HEK293 (cell line): Measurements from ENCODE around the gene PHLDB3.

Experiments used
- CTCF ChIA-PET: fragments of 350-600 bp; formaldehyde crosslinking; extraction: SDS; loops from one replicate; lab custom pipeline; 2021; ENCODE audit warnings: antibody characterized with exemption; lab: Yijun Ruan, JAX
- POLR2A ChIA-PET: fragments of 300-600 bp; formaldehyde crosslinking; extraction: SDS; loops from one replicate; lab custom pipeline; 2020; ENCODE audit warnings: antibody characterized with exemption, inconsistent platforms; lab: Yijun Ruan, JAX
- H3K27ac ChIP-seq: fragments of 200-500 bp; sonication (Bioruptor generic); 2 replicates; pipeline ENCODE4 v1.5.1; 2014; ENCODE audit warnings: low read depth, low read length, control low read depth, inconsistent platforms; ENCODE audit errors: extremely low read depth
- H3K36me3 ChIP-seq, 2 experiments: fragments of 200-500 bp in 1 of 2; sonication (Bioruptor generic) in 1 of 2; 1 replicate in 1 of 2; 2 replicates in 1 of 2; pipeline ENCODE4 v1.5.1; 2014 to 2017; ENCODE audit warnings: inconsistent platforms in 2 of 2, low read length in 2 of 2; ENCODE audit not compliant: control insufficient read depth in 2 of 2, insufficient read depth in 1 of 2
- H3K4me1 ChIP-seq: fragments of 200-500 bp; sonication (Bioruptor generic); 2 replicates; pipeline ENCODE4 v1.5.1; 2014; ENCODE audit warnings: mild to moderate bottlenecking, low read length, inconsistent platforms; ENCODE audit not compliant: control insufficient read depth, insufficient read depth
- H3K4me3 ChIP-seq: 2 replicates; pipeline ENCODE4 v1.5.1; 2011; ENCODE audit warnings: low read depth, mild to moderate bottlenecking, control low read depth, low read length, moderate library complexity
- H3K9me3 ChIP-seq: fragments of 200-500 bp; sonication (Bioruptor generic); 2 replicates; pipeline ENCODE4 v1.5.1; 2014; ENCODE audit warnings: low read depth, low read length, inconsistent platforms; ENCODE audit not compliant: control insufficient read depth, insufficient read depth
- HIC1 ChIP-seq: fragments of 450-650 bp; formaldehyde crosslinking; IDR thresholded peaks from 2 replicates; pipeline ENCODE4 v1.5.1; 2016; ENCODE audit warnings: missing biosample characterization, missing genetic modification characterization
- KLF9 ChIP-seq: fragments of 450-650 bp; formaldehyde crosslinking; IDR thresholded peaks from 2 replicates; pipeline ENCODE4 v1.5.1; 2016; ENCODE audit warnings: missing biosample characterization, missing genetic modification characterization, low read depth
- PRDM1 ChIP-seq: fragments of 450-650 bp; formaldehyde crosslinking; IDR thresholded peaks from 2 replicates; pipeline ENCODE4; 2016; ENCODE audit warnings: missing biosample characterization, missing genetic modification characterization
- REPIN1 ChIP-seq: fragments of 450-650 bp; formaldehyde crosslinking; IDR thresholded peaks from 2 replicates; pipeline ENCODE4 v1.5.1; 2017; ENCODE audit warnings: missing biosample characterization, missing genetic modification characterization, low read depth
- REST ChIP-seq: fragments of 450-650 bp; formaldehyde crosslinking; IDR thresholded peaks from 2 replicates; pipeline ENCODE4 v1.5.1; 2016; ENCODE audit warnings: missing biosample characterization, missing genetic modification characterization
- SP3 ChIP-seq: fragments of 450-650 bp; formaldehyde crosslinking; IDR thresholded peaks from 2 replicates; pipeline ENCODE4 v1.5.1; 2016; ENCODE audit warnings: missing biosample characterization, missing genetic modification characterization
- ZBTB1 ChIP-seq: fragments of 450-650 bp; formaldehyde crosslinking; IDR thresholded peaks from 2 replicates; pipeline ENCODE4 v1.5.1; 2016; ENCODE audit warnings: missing biosample characterization, missing genetic modification characterization
- ZBTB17 ChIP-seq: fragments of 450-650 bp; formaldehyde crosslinking; IDR thresholded peaks from 2 replicates; pipeline ENCODE4 v1.5.1; 2016; ENCODE audit warnings: missing biosample characterization, missing genetic modification characterization
- ZNF362 ChIP-seq: fragments of 450-650 bp; formaldehyde crosslinking; IDR thresholded peaks from 2 replicates; pipeline ENCODE4 v1.5.1; 2016; ENCODE audit warnings: missing biosample characterization, missing genetic modification characterization
- ZNF423 ChIP-seq: fragments of 450-650 bp; formaldehyde crosslinking; IDR thresholded peaks from 2 replicates; pipeline ENCODE4 v1.5.1; 2016; ENCODE audit warnings: missing biosample characterization, missing genetic modification characterization
- ZNF473 ChIP-seq: fragments of 450-650 bp; formaldehyde crosslinking; IDR thresholded peaks from 2 replicates; pipeline ENCODE4 v1.5.1; 2017; ENCODE audit warnings: missing biosample characterization, missing genetic modification characterization
- ZNF513 ChIP-seq: fragments of 450-650 bp; IDR thresholded peaks from 2 replicates; pipeline ENCODE4 v1.5.1; 2018; ENCODE audit warnings: missing biosample characterization, missing genetic modification characterization
- ZNF555 ChIP-seq: fragments of 450-650 bp; formaldehyde crosslinking; conservative IDR thresholded peaks from 2 replicates; pipeline ENCODE4 v1.5.1; 2017; ENCODE audit warnings: missing biosample characterization, mild to moderate bottlenecking, missing genetic modification characterization, inconsistent platforms
- ZNF610 ChIP-seq: fragments of 450-650 bp; formaldehyde crosslinking; IDR thresholded peaks from 2 replicates; pipeline ENCODE4 v1.5.1; 2016; ENCODE audit warnings: missing biosample characterization, missing genetic modification characterization, borderline replicate concordance
- ZNF670 ChIP-seq: fragments of 450-650 bp; formaldehyde crosslinking; IDR thresholded peaks from 2 replicates; pipeline ENCODE4 v1.5.1; 2016; ENCODE audit warnings: missing biosample characterization, missing genetic modification characterization, low read depth
- ZNF768 ChIP-seq: fragments of 450-650 bp; formaldehyde crosslinking; IDR thresholded peaks from 2 replicates; pipeline ENCODE4 v1.5.1; 2018; ENCODE audit warnings: missing biosample characterization, mild to moderate bottlenecking, missing genetic modification characterization
- ZNF843 ChIP-seq: fragments of 450-650 bp; formaldehyde crosslinking; IDR thresholded peaks from 2 replicates; pipeline ENCODE4 v1.5.1; 2016; ENCODE audit warnings: missing biosample characterization, missing genetic modification characterization

The PHLDB3 gene

GRCh38 chr19:43479226-43479625 is 25.3 kb downstream of the PHLDB3 start:
- TF ChIP-seq ZNF670 (no peak), HIC1 (no peak)
- H3K36me3 ChIP-seq, result peaks cover 0 to 11% of the 10 kb centered on the region in 2 experiments; a peak in 1 of 3 replicates
- CTCF ChIA-PET, result interaction anchor here (1.3 to 2.0 kb wide), 2 partner anchors 32 to 47 kb away, joined by 5 to 6 read pairs; no protein-coding TSS in a partner anchor
- H3K4me3 ChIP-seq, result no peak overlapping the region
- H3K4me1 ChIP-seq, result peaks cover 7% of the 10 kb centered on the region
- no peak overlapping the region for H3K27ac ChIP-seq
- no peaks in the 10 kb centered on the region for H3K9me3 ChIP-seq
- POLR2A ChIA-PET, result no interaction called here

- Histone ChIP-seq H3K9me3 (no peaks in the 10 kb centered on the region), H3K36me3 (peaks cover 0 to 9% of the 10 kb centered on the region in 2 experiments; a peak in 1 of 3 replicates), H3K27ac (no peak overlapping the region), H3K4me3 (no peak overlapping the region), H3K4me1 (peaks cover 7% of the 10 kb centered on the region)
- POLR2A ChIA-PET, result interaction anchor here (0.6 to 1.0 kb wide), 3 partner anchors 13 to 489 kb away, joined by 3 read pairs; no protein-coding TSS in a partner anchor
- CTCF ChIA-PET, result interaction anchor here (1.0 to 1.3 kb wide), 2 partner anchors 30 to 32 kb away, joined by 3 read pairs; no protein-coding TSS in a partner anchor
- TF ChIP-seq ZNF555 (tag by site-specific recombination) (no peak), ZNF843 (no peak), ZNF768 (tag by site-specific recombination) (peak; percentile 80; the same call in 1 of the 2 replicates), REST (no peak), ZBTB17 (no peak)
Measured at GRCh38 chr19:43478323-43478722, 26.2 kb downstream of the PHLDB3 start.

GRCh38 chr19:43476606-43477005 is 27.9 kb downstream of the PHLDB3 start:
- H3K36me3 ChIP-seq, result peaks cover 0 to 3% of the 10 kb centered on the region in 2 experiments; a peak in 1 of 3 replicates
- H3K4me3 ChIP-seq, result no peak overlapping the region
- ChIA-PET CTCF (interaction anchor here (0.7 to 0.8 kb wide), 4 partner anchors 11 to 1774 kb away, joined by 3 to 5 read pairs (median 3); no protein-coding TSS in a partner anchor), POLR2A (interaction anchor here (0.9 to 1.8 kb wide), 3 partner anchors 13 to 25 kb away, joined by 3 to 4 read pairs (median 3); no protein-coding TSS in a partner anchor)
- peaks cover 7% of the 10 kb centered on the region for H3K4me1 ChIP-seq
- 0 out of 2 replicates have a peak overlapping the region, but pooled peaks have one; percentile 8 for H3K27ac ChIP-seq
- H3K9me3 ChIP-seq, result no peaks in the 10 kb centered on the region
- TF ChIP-seq PRDM1 (tag by site-specific recombination) (peak; percentile 70), ZBTB1 (no peak)

GRCh38 chr19:43474986-43475705 is 29.4 kb downstream of the PHLDB3 start:
- ChIA-PET POLR2A (interaction anchor here (0.6 to 3.6 kb wide), 10 partner anchors 9 to 193 kb away, joined by 3 to 30 read pairs (median 4); partner anchors contain the start of gene ZNF575), CTCF (interaction anchor here (0.6 to 3.7 kb wide), 3 partner anchors 17 to 38 kb away, joined by 3 to 25 read pairs (median 3); no protein-coding TSS in a partner anchor)
- peaks cover 0 to 3% of the 10 kb centered on the region in 2 experiments; a peak in 1 of 3 replicates for H3K36me3 ChIP-seq
- H3K4me3 ChIP-seq, result peak overlapping the region; percentile 3
- peaks cover 7% of the 10 kb centered on the region for H3K4me1 ChIP-seq
- no peaks in the 10 kb centered on the region for H3K9me3 ChIP-seq
- 0 out of 2 replicates have a peak overlapping the region, but pooled peaks have one; percentile 45 for H3K27ac ChIP-seq
- TF ChIP-seq REPIN1 (tag by site-specific recombination) (no peak), ZNF362 (tag by site-specific recombination) (no peak), KLF9 (tag by site-specific recombination) (peak; percentile 100), ZNF555 (tag by site-specific recombination) (no peak), ZNF473 (no peak), SP3 (tag by site-specific recombination) (peak; percentile 99), ZNF423 (tag by site-specific recombination) (0 out of 2 replicates have a peak, but pooled peaks have one; percentile 45), ZBTB17 (peak; percentile 82), ZNF610 (tag by site-specific recombination) (peak; percentile 15; the same call in 1 of the 2 replicates), ZNF513 (tag by site-specific recombination) (no peak)
